ENCODE measurements around the gene C11orf97. TPM values are rescaled to one million over a fixed set of nuclear protein-coding genes. Genes with fewer than 3 reads are reported as not detected.
A peak's percentile ranks its signal among the peaks of the same experiment; 100 is the strongest.

Gene C11orf97
- total and polyA plus RNA-seq, 2 experiments from 2014 or later: not detected

DNA sequence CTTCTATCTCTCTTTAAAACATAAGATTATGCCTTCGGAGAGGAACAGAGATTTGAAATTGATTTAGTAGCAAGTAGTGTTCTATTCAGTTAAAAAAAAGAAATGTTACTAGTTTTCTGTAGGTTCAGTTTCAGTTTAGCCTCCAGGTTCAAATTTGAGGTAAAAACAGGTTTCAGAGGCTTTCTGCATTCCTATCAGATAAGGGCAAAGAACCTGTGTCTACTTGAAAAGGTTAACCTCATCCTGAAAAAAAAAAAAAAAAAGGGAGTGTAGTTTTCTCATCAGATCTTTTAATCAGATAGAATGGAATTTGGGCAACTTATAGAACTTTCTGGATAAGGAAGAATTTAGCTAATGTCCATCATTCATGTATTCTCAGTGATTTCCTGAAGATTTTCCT, 12.1 kb downstream of the C11orf97 start (continued):
- TF ChIP-seq, protein P1, sequence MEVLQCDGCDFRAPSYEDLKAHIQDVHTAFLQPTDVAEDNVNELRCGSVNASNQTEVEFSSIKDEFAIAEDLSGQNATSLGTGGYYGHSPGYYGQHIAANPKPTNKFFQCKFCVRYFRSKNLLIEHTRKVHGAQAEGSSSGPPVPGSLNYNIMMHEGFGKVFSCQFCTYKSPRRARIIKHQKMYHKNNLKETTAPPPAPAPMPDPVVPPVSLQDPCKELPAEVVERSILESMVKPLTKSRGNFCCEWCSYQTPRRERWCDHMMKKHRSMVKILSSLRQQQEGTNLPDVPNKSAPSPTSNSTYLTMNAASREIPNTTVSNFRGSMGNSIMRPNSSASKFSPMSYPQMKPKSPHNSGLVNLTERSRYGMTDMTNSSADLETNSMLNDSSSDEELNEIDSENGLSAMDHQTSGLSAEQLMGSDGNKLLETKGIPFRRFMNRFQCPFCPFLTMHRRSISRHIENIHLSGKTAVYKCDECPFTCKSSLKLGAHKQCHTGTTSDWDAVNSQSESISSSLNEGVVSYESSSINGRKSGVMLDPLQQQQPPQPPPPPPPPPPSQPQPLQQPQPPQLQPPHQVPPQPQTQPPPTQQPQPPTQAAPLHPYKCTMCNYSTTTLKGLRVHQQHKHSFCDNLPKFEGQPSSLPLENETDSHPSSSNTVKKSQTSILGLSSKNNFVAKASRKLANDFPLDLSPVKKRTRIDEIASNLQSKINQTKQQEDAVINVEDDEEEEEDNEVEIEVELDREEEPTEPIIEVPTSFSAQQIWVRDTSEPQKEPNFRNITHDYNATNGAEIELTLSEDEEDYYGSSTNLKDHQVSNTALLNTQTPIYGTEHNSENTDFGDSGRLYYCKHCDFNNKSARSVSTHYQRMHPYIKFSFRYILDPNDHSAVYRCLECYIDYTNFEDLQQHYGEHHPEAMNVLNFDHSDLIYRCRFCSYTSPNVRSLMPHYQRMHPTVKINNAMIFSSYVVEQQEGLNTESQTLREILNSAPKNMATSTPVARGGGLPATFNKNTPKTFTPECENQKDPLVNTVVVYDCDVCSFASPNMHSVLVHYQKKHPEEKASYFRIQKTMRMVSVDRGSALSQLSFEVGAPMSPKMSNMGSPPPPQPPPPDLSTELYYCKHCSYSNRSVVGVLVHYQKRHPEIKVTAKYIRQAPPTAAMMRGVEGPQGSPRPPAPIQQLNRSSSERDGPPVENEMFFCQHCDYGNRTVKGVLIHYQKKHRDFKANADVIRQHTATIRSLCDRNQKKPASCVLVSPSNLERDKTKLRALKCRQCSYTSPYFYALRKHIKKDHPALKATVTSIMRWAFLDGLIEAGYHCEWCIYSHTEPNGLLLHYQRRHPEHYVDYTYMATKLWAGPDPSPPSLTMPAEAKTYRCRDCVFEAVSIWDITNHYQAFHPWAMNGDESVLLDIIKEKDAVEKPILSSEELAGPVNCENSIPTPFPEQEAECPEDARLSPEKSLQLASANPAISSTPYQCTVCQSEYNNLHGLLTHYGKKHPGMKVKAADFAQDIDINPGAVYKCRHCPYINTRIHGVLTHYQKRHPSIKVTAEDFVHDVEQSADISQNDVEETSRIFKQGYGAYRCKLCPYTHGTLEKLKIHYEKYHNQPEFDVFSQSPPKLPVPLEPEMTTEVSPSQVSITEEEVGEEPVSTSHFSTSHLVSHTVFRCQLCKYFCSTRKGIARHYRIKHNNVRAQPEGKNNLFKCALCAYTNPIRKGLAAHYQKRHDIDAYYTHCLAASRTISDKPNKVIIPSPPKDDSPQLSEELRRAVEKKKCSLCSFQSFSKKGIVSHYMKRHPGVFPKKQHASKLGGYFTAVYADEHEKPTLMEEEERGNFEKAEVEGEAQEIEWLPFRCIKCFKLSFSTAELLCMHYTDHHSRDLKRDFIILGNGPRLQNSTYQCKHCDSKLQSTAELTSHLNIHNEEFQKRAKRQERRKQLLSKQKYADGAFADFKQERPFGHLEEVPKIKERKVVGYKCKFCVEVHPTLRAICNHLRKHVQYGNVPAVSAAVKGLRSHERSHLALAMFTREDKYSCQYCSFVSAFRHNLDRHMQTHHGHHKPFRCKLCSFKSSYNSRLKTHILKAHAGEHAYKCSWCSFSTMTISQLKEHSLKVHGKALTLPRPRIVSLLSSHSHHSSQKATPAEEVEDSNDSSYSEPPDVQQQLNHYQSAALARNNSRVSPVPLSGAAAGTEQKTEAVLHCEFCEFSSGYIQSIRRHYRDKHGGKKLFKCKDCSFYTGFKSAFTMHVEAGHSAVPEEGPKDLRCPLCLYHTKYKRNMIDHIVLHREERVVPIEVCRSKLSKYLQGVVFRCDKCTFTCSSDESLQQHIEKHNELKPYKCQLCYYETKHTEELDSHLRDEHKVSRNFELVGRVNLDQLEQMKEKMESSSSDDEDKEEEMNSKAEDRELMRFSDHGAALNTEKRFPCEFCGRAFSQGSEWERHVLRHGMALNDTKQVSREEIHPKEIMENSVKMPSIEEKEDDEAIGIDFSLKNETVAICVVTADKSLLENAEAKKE (CRISPR knock-in tag; IDR thresholded peaks at IDR 0.05): no peak

DNA sequence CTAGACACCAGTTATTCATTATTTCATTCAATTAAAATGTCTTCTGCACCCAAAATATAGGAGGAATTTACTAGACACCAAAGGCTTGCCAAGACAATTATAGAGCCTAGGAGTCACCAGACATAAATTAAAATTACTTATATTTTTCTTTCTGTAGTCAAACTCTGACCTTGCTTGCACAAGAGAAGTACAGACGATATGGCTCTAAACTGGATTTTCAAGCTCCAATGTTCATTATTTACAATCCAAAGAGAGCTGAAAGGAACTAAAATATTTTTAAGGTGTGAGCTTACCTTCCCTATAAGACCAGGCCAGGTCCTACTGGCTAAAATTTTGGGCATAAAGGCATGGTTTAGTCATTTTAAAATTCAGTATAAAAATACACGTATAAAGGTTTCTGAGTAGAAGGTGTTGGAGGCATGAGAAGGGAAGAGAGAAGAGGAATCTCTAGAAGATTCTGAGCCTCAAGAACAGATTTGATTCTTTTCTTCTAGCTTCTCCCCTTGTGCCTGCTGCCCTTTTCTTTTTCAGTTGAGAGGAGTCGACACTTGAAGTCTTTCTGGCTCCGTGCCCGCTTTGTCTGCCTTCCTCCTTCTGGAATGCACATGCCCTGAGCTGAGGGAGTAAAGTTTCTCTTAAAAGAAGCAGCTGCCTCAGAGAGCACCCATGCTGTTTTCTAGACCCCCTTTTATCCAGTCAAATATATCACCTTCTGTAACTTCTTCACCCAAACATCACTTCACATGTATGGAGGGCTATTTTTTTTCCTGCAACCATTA, 13.5 kb downstream of the C11orf97 start:
- Mint-ChIP-seq H3K36me3 (ENCODE audit: low read depth) (no peaks in the 10 kb centered on the region), H3K9me3 (no peaks in the 10 kb centered on the region), H3K4me3 (no peak overlapping the region), H3K27ac (no peak overlapping the region), H3K4me1 (no peaks in the 10 kb centered on the region), H3K27me3 (ENCODE audit: insufficient read depth, low read depth, poor library complexity) (peaks cover 5% of the 10 kb centered on the region)
- Histone ChIP-seq H3K9me2 (ENCODE audit: insufficient read depth) (no peaks in the 10 kb centered on the region), H3K27ac (ENCODE audit: low read depth) (no peak overlapping the region), H3K4me1 (ENCODE audit: insufficient read depth) (no peaks in the 10 kb centered on the region), H3K4me2 (no peak overlapping the region), H3K79me2 (replicated peaks; ENCODE audit: insufficient read depth) (no peaks in the 10 kb centered on the region), H4K20me1 (replicated peaks; ENCODE audit: insufficient read depth) (no peaks in the 10 kb centered on the region), H3K27me3 (ENCODE audit: insufficient read depth) (no peaks in the 10 kb centered on the region; the same call in 1 of the 2 replicates), H3K4me3 (no peak overlapping the region), H3K36me3 (ENCODE audit: insufficient read depth) (no peaks in the 10 kb centered on the region), H2AFZ (0 out of 2 replicates have a peak overlapping the region, but pooled peaks have one; percentile 23), H3F3A (replicated peaks; ENCODE audit: low read depth) (no peaks in the 10 kb centered on the region)
- TF ChIP-seq ZNF114 (CRISPR knock-in tag; IDR thresholded peaks at IDR 0.05) (no peak), EZH2phosphoT487 (IDR thresholded peaks at IDR 0.05; ENCODE audit: unreplicated experiment) (no peak)
- TF ChIP-seq, protein P2, sequence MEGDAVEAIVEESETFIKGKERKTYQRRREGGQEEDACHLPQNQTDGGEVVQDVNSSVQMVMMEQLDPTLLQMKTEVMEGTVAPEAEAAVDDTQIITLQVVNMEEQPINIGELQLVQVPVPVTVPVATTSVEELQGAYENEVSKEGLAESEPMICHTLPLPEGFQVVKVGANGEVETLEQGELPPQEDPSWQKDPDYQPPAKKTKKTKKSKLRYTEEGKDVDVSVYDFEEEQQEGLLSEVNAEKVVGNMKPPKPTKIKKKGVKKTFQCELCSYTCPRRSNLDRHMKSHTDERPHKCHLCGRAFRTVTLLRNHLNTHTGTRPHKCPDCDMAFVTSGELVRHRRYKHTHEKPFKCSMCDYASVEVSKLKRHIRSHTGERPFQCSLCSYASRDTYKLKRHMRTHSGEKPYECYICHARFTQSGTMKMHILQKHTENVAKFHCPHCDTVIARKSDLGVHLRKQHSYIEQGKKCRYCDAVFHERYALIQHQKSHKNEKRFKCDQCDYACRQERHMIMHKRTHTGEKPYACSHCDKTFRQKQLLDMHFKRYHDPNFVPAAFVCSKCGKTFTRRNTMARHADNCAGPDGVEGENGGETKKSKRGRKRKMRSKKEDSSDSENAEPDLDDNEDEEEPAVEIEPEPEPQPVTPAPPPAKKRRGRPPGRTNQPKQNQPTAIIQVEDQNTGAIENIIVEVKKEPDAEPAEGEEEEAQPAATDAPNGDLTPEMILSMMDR (conservative IDR thresholded peaks at IDR 0.05; ENCODE audit: low read depth in 2 of 2): no peak
- ATAC-seq (peak; percentile 31; the same call in 1 of the 3 replicates), DNase-seq (ENCODE audit: low spot score) (peak; percentile 14)

Data from GM23338 (cell line).